Common myeloid progenitor, CD34-positive (primary cell): Measurements from ENCODE around the gene TCOF1.
"Not testable (repeated sequence)": the region's sequence is repeated elsewhere in the genome, so short reads cannot be mapped to it uniquely, and the experiment has no call there.

Experiments
- CTCF ChIA-PET: fragments of 350-600 bp; sonication (Branson Sonifier 250); formaldehyde crosslinking; loops from one replicate; lab custom pipeline; 2021; ENCODE audit warnings: antibody characterized with exemption; lab: Charles Lee
- POLR2A ChIA-PET: fragments of 350-600 bp; sonication (Branson Sonifier 250); formaldehyde crosslinking; loops from one replicate; lab custom pipeline; 2021; ENCODE audit warnings: antibody characterized with exemption; lab: Charles Lee
- DNase-seq, 3 donors: peaks; one replicate each; pipeline versions ENCODE4 v3.0.0 to v3.0.0-alpha.2; 2013
- H3K27ac ChIP-seq, 2 experiments: 1 replicate in 1 of 2; 2 replicates in 1 of 2; pipeline ENCODE4 v1.7.0; 2013; ENCODE audit warnings: inconsistent platforms in 2 of 2, low read length in 2 of 2, mild to moderate bottlenecking in 2 of 2, low read depth in 1 of 2, moderate library complexity in 1 of 2; ENCODE audit not compliant: severe bottlenecking in 2 of 2, insufficient read depth in 1 of 2, poor library complexity in 1 of 2
- H3K27me3 ChIP-seq, 5 experiments: replicated peaks in 2 of 5; 1 replicate in 3 of 5; 2 replicates in 2 of 5; pipeline versions ENCODE4 v1.6.1 to v1.7.0; 2013; ENCODE audit warnings: low read length in 4 of 5, mild to moderate bottlenecking in 2 of 5, moderate library complexity in 2 of 5, inconsistent platforms in 1 of 5; ENCODE audit not compliant: insufficient read depth in 5 of 5, control insufficient read depth in 4 of 5
- H3K36me3 ChIP-seq, 4 experiments: 1 replicate in 2 of 4; 2 replicates in 2 of 4; pipeline versions ENCODE4 v1.6.1 to v1.7.0; 2013; ENCODE audit warnings: low read length in 3 of 4, control low read depth in 1 of 4, mild to moderate bottlenecking in 1 of 4; ENCODE audit not compliant: control insufficient read depth in 4 of 4, insufficient read depth in 4 of 4
- H3K4me1 ChIP-seq, 4 experiments: 1 replicate in 3 of 4; 2 replicates in 1 of 4; pipeline versions ENCODE4 v1.6.1 to v1.7.1; 2013; ENCODE audit warnings: low read length in 3 of 4, mild to moderate bottlenecking in 3 of 4, control low read depth in 1 of 4, inconsistent platforms in 1 of 4, moderate library complexity in 1 of 4; ENCODE audit not compliant: control insufficient read depth in 4 of 4, insufficient read depth in 4 of 4; ENCODE audit errors: control extremely low read depth in 1 of 4
- H3K4me3 ChIP-seq, 7 experiments: 1 replicate in 4 of 7; 2 replicates in 3 of 7; pipeline versions ENCODE4 v1.5.1 to v1.7.0; 2013; ENCODE audit warnings: mild to moderate bottlenecking in 7 of 7, low read length in 6 of 7, moderate library complexity in 6 of 7, inconsistent platforms in 2 of 7, low read depth in 2 of 7, control low read depth in 1 of 7; ENCODE audit not compliant: insufficient read depth in 4 of 7, control insufficient read depth in 1 of 7; ENCODE audit errors: extremely low read depth in 1 of 7
- H3K9me3 ChIP-seq, 5 experiments: 1 replicate in 4 of 5; 2 replicates in 1 of 5; pipeline versions ENCODE4 v1.6.1 to v1.7.1; 2013; ENCODE audit warnings: low read length in 4 of 5, mild to moderate bottlenecking in 2 of 5, inconsistent platforms in 1 of 5, low read depth in 1 of 5, moderate library complexity in 1 of 5; ENCODE audit not compliant: control insufficient read depth in 4 of 5, insufficient read depth in 2 of 5; ENCODE audit errors: control extremely low read depth in 1 of 5
- WGBS: methylation state at CpG from one replicate; pipeline ENCODE4 v1.1.5; 2013; ENCODE audit not compliant: insufficient coverage; 5-methylcytosine and 5-hydroxymethylcytosine counted together

The TCOF1 gene

DNA sequence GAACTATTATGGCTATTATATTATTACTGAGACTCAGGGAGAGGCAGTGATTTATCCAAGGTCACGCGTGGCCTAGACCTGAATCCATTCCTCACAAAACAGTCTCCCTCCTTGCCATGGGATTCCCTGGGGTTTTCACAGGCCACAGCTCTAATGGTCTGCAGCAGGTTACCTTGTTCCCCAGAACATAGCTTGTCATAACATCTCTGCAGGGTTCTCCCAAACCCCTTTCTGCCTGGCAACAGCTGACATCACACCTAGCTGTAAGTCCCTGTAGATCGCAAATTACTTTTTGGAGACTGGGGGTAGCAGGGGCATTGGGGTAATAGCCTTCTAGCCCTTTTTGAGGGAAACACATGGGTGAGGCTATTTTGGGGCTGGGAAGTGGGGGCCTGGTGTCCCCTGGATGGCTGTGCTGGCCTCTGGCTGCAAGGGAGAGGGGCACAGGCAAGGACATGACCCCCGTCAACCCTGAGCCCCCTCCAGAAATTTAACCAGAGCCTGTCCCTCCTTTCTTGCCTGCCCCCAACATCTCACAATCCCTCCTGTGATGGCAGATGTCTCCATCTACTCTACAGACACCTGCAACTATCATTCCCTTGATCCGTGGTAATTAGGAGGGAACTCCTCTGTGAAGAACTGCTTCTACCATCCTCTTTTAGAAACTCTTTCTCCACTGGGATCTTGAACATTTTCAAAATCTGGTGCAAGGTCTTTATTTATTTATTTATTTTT lies 53.9 kb downstream of the TCOF1 start:
- ChIA-PET POLR2A (interaction anchor here (0.6 to 3.0 kb wide), 9 partner anchors 9 to 753 kb away, joined by 3 to 21 read pairs (median 4); partner anchors contain the start of gene RPS14), CTCF (interaction anchor here (0.6 to 6.6 kb wide), 9 partner anchors 8 to 209 kb away, joined by 3 to 62 read pairs (median 3); partner anchors contain the start of gene RPS14)
- H3K4me1 ChIP-seq, result peaks cover 12 to 61% (median 37%) of the 10 kb centered on the region in 4 experiments
- peak overlapping the region; percentile 52 to 100 (median 94) for H3K4me3 ChIP-seq
- no peaks in the 10 kb centered on the region for H3K27me3 ChIP-seq
- DNase-seq, result peak; percentile 83 to 92 (median 89)
- H3K36me3 ChIP-seq, result peaks cover 5 to 36% (median 20%) of the 10 kb centered on the region in 4 experiments
- H3K27ac ChIP-seq, result peak overlapping the region; percentile 97
- WGBS, result 0% methylated on average over 2 of the region's 5 CpGs
- H3K9me3 ChIP-seq, result no peaks in the 10 kb centered on the region

DNA sequence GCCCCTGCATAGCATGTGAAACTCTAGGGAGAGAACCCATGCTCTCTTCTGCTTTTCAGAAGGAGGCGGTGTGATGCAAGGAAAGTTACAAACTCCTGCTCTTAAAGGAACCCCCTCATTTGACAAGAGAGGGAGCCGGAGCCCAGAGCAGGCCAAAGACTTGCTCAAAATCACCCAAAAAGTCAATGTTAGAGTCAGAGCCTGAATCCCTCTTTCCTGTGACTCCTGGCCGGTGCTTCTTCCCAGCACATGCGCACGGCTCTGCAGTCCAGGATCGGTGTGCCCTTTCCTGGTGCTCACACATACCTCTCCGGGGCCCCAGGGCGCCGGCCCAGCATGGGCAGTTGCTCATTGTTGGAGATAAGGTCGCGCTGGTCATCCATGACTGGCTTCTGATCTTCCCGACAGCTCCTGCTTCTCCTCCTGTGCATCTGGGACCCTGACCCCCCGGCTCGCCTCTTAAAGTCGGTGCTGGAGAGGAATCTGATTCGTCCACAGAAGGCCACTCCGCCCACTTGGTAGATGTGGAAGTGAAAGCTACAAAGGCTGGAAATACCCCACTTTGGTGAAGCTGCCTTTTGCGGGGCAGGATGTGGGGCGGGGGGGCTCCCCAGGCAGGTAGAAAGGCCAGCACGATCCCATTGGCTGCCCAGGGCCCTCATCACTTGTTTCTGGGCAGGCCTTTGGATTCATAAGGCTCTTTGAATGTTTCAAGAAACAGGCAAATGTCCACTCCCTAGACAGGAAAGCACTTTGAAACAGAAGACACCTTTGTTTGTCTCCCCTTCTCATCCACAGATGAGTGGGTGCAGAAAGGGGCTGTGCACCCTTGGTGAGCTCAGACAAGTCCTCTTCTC lies 55.0 kb downstream of the TCOF1 start, which contains the start of gene CD74:
Gene CD74, minus strand, starts transcription at position 592 of the 857 bp plus-strand sequence. Its CDS starts 161 bp downstream, at position 431.
- Histone ChIP-seq H3K9me3 (no peaks in the 10 kb centered on the region), H3K4me1 (peaks cover 12 to 53% (median 34%) of the 10 kb centered on the region in 4 experiments), H3K27me3 (no peaks in the 10 kb centered on the region), H3K36me3 (peaks cover 3 to 24% (median 10%) of the 10 kb centered on the region in 4 experiments), H3K4me3 (peak within 1 kb of the TSS; percentile 77 to 100 (median 94)), H3K27ac (peak within 1 kb of the TSS; percentile 97)
- ChIA-PET CTCF (interaction anchor here (1.2 to 6.6 kb wide), 7 partner anchors 10 to 39 kb away, joined by 3 to 62 read pairs (median 4); no protein-coding TSS in a partner anchor), POLR2A (interaction anchor here (0.6 to 3.0 kb wide), 9 partner anchors 9 to 37 kb away, joined by 3 to 21 read pairs (median 4); partner anchors contain the start of gene RPS14)
- 0% methylated on average over 17 of the region's 20 CpGs for WGBS
- peak; percentile 97 to 99 (median 99) for DNase-seq

DNA sequence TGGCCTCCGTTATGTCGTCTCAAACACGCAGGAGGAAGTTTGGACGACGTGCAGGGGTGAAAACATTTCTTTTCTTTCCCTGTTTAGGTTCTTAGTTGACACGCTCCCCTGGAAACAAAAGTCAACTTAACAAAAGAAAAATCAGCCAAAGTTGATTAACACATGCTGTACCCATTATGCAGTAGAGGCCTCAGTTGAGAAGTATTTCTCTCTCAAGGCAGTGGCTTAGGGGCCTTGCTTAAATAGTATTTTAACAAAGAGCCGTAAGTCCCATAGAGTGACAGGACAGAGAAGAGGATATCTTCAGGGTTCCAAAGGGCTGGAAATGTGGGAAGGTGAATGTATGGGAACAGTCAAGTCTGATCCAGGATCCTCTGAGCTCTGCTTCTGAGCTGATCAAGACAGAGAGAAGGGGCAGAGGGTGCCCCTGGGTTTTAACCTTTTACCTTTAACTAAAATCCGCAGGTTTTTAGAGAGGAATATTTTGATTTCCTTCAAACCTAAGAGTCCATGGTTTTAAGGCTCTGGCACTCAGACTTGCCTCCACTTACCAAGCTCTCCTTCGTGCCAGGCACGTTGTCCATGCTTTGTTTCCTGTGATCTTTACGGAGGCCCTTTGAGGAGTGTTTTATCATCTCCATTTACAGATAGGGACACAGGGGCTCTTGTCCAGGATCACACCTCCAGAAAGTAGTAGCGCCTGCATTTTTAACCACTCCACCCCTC lies 55.8 kb downstream of the TCOF1 start:
- CTCF ChIA-PET, result interaction anchor here (1.2 to 6.6 kb wide), 6 partner anchors 9 to 38 kb away, joined by 4 to 62 read pairs (median 4); no protein-coding TSS in a partner anchor
- Histone ChIP-seq H3K4me1 (peaks cover 12 to 48% (median 30%) of the 10 kb centered on the region in 4 experiments), H3K36me3 (peaks cover 3 to 17% (median 5%) of the 10 kb centered on the region in 4 experiments), H3K27me3 (no peaks in the 10 kb centered on the region), H3K4me3 (peak overlapping the region in 5 of 7 experiments; percentile 28 to 100 (median 77)), H3K9me3 (no peaks in the 10 kb centered on the region), H3K27ac (peak overlapping the region; percentile 97)
- WGBS, result 98% methylated on average over 5 of the region's 12 CpGs
- POLR2A ChIA-PET, result interaction anchor here (0.6 to 3.0 kb wide), 6 partner anchors 9 to 37 kb away, joined by 3 to 21 read pairs (median 4); no protein-coding TSS in a partner anchor
- no peak for DNase-seq

DNA sequence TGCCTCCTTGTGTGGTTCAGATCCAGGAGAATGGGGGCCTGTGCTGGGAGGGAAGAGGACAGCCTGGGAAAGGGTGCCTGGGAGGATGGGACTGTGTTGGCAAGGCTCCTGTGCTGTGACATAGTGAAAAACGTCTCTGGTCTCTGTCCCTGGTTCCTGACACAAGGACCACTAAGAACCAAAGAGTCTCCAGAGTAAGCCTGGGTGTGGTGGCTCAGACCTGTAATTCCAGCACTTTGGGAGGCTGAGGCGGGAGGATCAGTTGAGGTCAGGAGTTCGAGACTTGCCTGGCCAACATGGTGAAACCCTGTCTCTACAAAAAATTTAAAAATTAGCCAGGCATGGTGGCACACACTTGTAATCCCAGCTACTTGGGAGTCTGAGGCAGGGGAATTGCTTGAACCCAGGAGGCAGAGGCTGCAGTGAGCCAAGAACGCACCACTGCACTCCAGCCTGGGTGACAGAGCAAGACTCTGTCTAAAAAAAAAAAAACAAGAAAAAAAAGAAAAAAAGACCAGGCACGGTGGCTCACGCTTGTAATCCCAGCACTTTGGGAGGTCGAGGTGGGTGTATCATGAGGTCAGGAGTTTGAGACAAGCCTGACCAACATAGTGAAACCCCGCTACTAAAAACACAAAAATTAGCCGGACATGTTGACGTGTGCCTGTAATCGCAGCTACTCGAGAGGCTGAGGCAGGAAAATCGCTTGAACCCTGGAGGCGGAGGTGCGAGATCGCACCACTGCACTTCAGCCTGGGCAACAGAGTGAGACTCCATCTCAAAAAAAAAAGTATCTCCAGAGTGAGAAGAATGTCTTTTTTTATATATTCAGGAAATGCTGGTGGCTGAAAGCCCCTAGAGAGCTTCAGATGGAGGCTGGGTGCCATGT lies 56.6 kb downstream of the TCOF1 start:
- Histone ChIP-seq H3K27ac (peak overlapping the region; percentile 97), H3K4me1 (peaks cover 12 to 42% (median 24%) of the 10 kb centered on the region in 4 experiments)
- DNase-seq, H3K27me3 ChIP-seq, H3K36me3 ChIP-seq, POLR2A ChIA-PET, H3K4me3 ChIP-seq, H3K9me3 ChIP-seq: not testable (repeated sequence)
- 88% methylated on average over 13 of the region's 16 CpGs for WGBS
- CTCF ChIA-PET, result interaction anchor here (1.0 to 6.6 kb wide), 5 partner anchors 9 to 36 kb away, joined by 4 to 62 read pairs (median 5); no protein-coding TSS in a partner anchor

DNA sequence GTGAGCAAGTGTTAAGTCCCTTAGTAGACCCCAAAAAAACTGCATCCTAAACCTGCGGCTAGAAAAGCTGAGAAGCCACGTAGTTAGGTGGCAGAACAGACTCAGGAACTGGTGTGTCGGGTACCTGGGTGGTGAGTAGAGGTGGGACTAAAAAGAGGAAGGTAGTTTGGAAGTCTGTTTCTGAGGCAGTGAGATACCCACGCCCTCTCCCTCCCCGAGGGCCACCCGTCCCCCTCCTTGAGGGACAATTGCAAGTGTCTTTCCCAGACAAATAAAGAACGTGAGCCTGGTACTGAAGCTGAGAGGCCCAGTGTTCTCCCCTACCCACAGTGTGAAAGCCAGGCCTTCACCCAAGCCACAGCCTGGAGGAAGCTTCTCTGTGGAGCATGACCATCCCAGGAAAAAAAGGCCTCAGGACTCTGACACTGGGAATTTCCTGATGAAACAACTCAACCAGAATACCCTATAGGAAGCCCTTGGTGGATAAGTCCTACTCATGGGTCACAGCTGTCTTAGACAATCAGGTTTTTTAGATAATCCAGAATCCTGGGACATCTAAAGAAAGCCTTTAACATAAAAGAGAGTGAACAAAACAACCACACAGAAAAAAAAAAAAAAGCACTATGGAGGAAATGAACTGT lies 62.3 kb downstream of the TCOF1 start:
- Histone ChIP-seq H3K4me3 (peak overlapping the region in 2 of 7 experiments; percentile 28 to 30), H3K36me3 (no peaks in the 10 kb centered on the region), H3K27ac (peak overlapping the region in 1 of 2 experiments; percentile 52), H3K9me3 (no peaks in the 10 kb centered on the region), H3K27me3 (no peaks in the 10 kb centered on the region), H3K4me1 (peaks cover 3 to 15% (median 10%) of the 10 kb centered on the region in 4 experiments)
- ChIA-PET POLR2A (interaction anchor here (0.8 to 1.7 kb wide), 3 partner anchors 14 to 21 kb away, joined by 3 to 5 read pairs (median 3); no protein-coding TSS in a partner anchor), CTCF (interaction anchor here (0.6 to 2.5 kb wide), 3 partner anchors 9 to 16 kb away, joined by 3 to 10 read pairs (median 7); no protein-coding TSS in a partner anchor)
- DNase-seq, result peak in 2 of 3 donors; percentile 77 to 82
- 3% methylated on average over 6 of the region's 7 CpGs for WGBS
